NOMO-1 treated with dmso at 0.1 percent for 144 hours (cell line): ENCODE measurements around the gene IL4R.
"Not testable (repeated sequence)": the region's sequence is repeated elsewhere in the genome, so short reads cannot be mapped to it uniquely, and the experiment has no call there.

Source experiments
- DNase-seq: peaks from one replicate; lab custom pipeline; 2025; ENCODE audit not compliant: unreplicated experiment; lab: John Stamatoyannopoulos, UW

Gene IL4R

GRCh38 chr16:27401768-27402568 lies 88.2 kb downstream of the IL4R start, which contains the start of gene IL21R:
TSS of gene IL21R (plus strand) at chr16:27402174. CDS start at chr16:27430072, 27,898 bp downstream.
- no peak for DNase-seq

GRCh38 chr16:27402569-27402963 lies 88.8 kb downstream of the IL4R start:
- no peak for DNase-seq

- DNase-seq: no peak
Observed at GRCh38 chr16:27402964-27403600, 89.3 kb downstream of the IL4R start.

- no peak for DNase-seq
Observed at GRCh38 chr16:27403601-27403992, 89.8 kb downstream of the IL4R start.

- DNase-seq: no peak
Observed at GRCh38 chr16:27404163-27404823, 90.5 kb downstream of the IL4R start.

- DNase-seq: no peak
Observed at GRCh38 chr16:27405546-27406451, 92.0 kb downstream of the IL4R start.

GRCh38 chr16:27406511-27407128 lies 92.8 kb downstream of the IL4R start:
- no peak for DNase-seq

- DNase-seq: no peak
Observed at GRCh38 chr16:27407133-27407532, 93.4 kb downstream of the IL4R start.

- DNase-seq: no peak
Observed at GRCh38 chr16:27408012-27408601, 94.3 kb downstream of the IL4R start.

- DNase-seq: no peak
Observed at GRCh38 chr16:27408602-27409031, 94.8 kb downstream of the IL4R start.

GRCh38 chr16:27409958-27410357 lies 96.2 kb downstream of the IL4R start:
- DNase-seq: not testable (repeated sequence)

GRCh38 chr16:27410761-27411160 lies 97.0 kb downstream of the IL4R start:
- no peak for DNase-seq

GRCh38 chr16:27413956-27414355 lies 100.2 kb downstream of the IL4R start:
- no peak for DNase-seq
